K562 (cell line): ENCODE measurements around the gene CD22. TPM values are rescaled to one million over a fixed set of nuclear protein-coding genes. Genes with fewer than 3 reads are reported as not detected.
A peak's percentile ranks its signal among the peaks of the same experiment; 100 is the strongest.

Experiments
- ATAC-seq: fragments of 200-7000 bp; cut with Tn5 transposase; 3 replicates; pipeline ENCODE4 v1.9.1; 2020; ENCODE audit warnings: moderate library complexity
- BruUV-seq: library from RNA; stranded (reverse); fragments of 400-500 nt; replicated peaks from 2 replicates; lab custom pipeline; 2021; lab: Mats Ljungman, UMichigan
- CTCF ChIA-PET: fragments of 300-600 bp; formaldehyde crosslinking; extraction: SDS; loops from one replicate; lab custom pipeline; 2021; ENCODE audit warnings: low intra/inter-chr PET ratio; lab: Yijun Ruan, JAX
- POLR2A ChIA-PET: fragments of 300-600, 350-650 bp; sonication (Branson Sonifier 250); formaldehyde crosslinking; extraction: SDS; loops from one replicate; lab custom pipeline; 2021; ENCODE audit warnings: antibody characterized with exemption, inconsistent platforms; lab: Yijun Ruan, JAX
- DNase-seq, 4 experiments: peaks; one replicate each; pipeline versions ENCODE4 v3.0.0 to v3.0.0-alpha.2; 2011 to 2018; ENCODE audit warnings: low spot score in 3 of 4, mixed read lengths in 3 of 4; ENCODE audit errors: extremely low read depth in 1 of 4
- FAIRE-seq: peaks from 2 replicates; lab custom pipeline; 2011; peaks lifted over from hg19 to GRCh38; lab: Jason Lieb, UNC
- H2AFZ ChIP-seq: 2 replicates; pipeline ENCODE4 v1.6.0; 2011; ENCODE audit warnings: low read depth, low read length, control low read depth, inconsistent platforms
- H3K27ac ChIP-seq: fragments of 200-600 bp; 3 replicates; pipeline ENCODE4 v1.8.0; 2011; ENCODE audit warnings: low read depth, mild to moderate bottlenecking, control low read depth, inconsistent platforms, low read length, moderate library complexity, mixed read lengths; ENCODE audit errors: extremely low read depth
- H3K27me3 ChIP-seq, 2 experiments: fragments of 300-600 bp in 1 of 2; 2 replicates in 1 of 2; 3 replicates in 1 of 2; pipeline versions ENCODE4 v1.6.0 to v1.8.0; 2011; ENCODE audit warnings: inconsistent platforms in 2 of 2, low read length in 2 of 2, mild to moderate bottlenecking in 1 of 2, mixed read lengths in 1 of 2, moderate library complexity in 1 of 2; ENCODE audit not compliant: control insufficient read depth in 2 of 2, insufficient read depth in 2 of 2
- H3K36me3 ChIP-seq: fragments of 300-600 bp; 3 replicates; pipeline ENCODE4 v1.8.0; 2011; ENCODE audit warnings: mild to moderate bottlenecking, low read length, inconsistent platforms; ENCODE audit not compliant: control insufficient read depth, insufficient read depth
- H3K4me1 ChIP-seq, 2 experiments: fragments of 200-600 bp in 1 of 2; replicated peaks in 1 of 2; 2 replicates in 1 of 2; 3 replicates in 1 of 2; pipeline versions ENCODE4 v1.5.1 to v1.8.0; 2011; ENCODE audit warnings: inconsistent platforms in 2 of 2, low read length in 2 of 2, mild to moderate bottlenecking in 1 of 2, mixed read lengths in 1 of 2, moderate library complexity in 1 of 2; ENCODE audit not compliant: control insufficient read depth in 2 of 2, insufficient read depth in 2 of 2
- H3K4me2 ChIP-seq: 2 replicates; pipeline ENCODE4 v1.6.1; 2011; ENCODE audit warnings: low read length, control low read depth, inconsistent platforms, mixed read lengths; ENCODE audit not compliant: insufficient read depth
- H3K4me3 ChIP-seq: fragments of 200-600 bp; sonication (generic), shearing (Covaris generic); 2 replicates; pipeline ENCODE4 v1.5.1; 2016; ENCODE audit warnings: control low read depth, inconsistent platforms
- H3K79me2 ChIP-seq: fragments of 200-600 bp; 3 replicates; pipeline ENCODE4 v1.8.0; 2011; ENCODE audit warnings: low read length, inconsistent platforms; ENCODE audit not compliant: control insufficient read depth, insufficient read depth
- H3K9ac ChIP-seq, 2 experiments: 2 replicates each; pipeline versions ENCODE4 v1.6.0 to v1.6.1; 2011; ENCODE audit warnings: low read depth in 2 of 2, low read length in 2 of 2, control low read depth in 1 of 2, inconsistent platforms in 1 of 2, mild to moderate bottlenecking in 1 of 2, mixed read lengths in 1 of 2; ENCODE audit not compliant: insufficient read depth in 1 of 2
- H3K9me1 ChIP-seq: one replicate; pipeline ENCODE4 v1.6.0; 2011; ENCODE audit warnings: inconsistent platforms, mild to moderate bottlenecking, low read length, moderate library complexity; ENCODE audit not compliant: control insufficient read depth, insufficient read depth
- H3K9me3 ChIP-seq: replicated peaks from 2 replicates; pipeline ENCODE4 v1.5.1; 2011; ENCODE audit warnings: low read depth, low read length, inconsistent platforms; ENCODE audit not compliant: control insufficient read depth, insufficient read depth
- H4K20me1 ChIP-seq: replicated peaks from 2 replicates; pipeline ENCODE4 v1.6.1; 2011; ENCODE audit warnings: low read length, inconsistent platforms, mixed read lengths; ENCODE audit not compliant: control insufficient read depth, insufficient read depth
- CBX2 ChIP-seq: fragments of 200-600 bp; sonication (generic); IDR thresholded peaks from one replicate; pipeline ENCODE4 v1.6.1; 2012; ENCODE audit warnings: mild to moderate bottlenecking, low read length, inconsistent platforms; ENCODE audit not compliant: insufficient read depth, poor library complexity, severe bottlenecking
- CHD1 ChIP-seq: fragments of 200-600 bp; sonication (generic); IDR thresholded peaks from one replicate; pipeline ENCODE4 v1.6.1; 2012; ENCODE audit warnings: mild to moderate bottlenecking, moderate library complexity, low read length, inconsistent platforms
- MEF2A ChIP-seq: IDR thresholded peaks from 2 replicates; pipeline ENCODE4 v1.6.1; 2011; ENCODE audit warnings: low read depth, mild to moderate bottlenecking, low read length, moderate library complexity; ENCODE audit not compliant: control insufficient read depth
- MITF ChIP-seq: IDR thresholded peaks from 2 replicates; pipeline ENCODE4 v1.6.1; 2014; ENCODE audit warnings: antibody characterized with exemption
- NR4A1 ChIP-seq, 2 experiments: fragments of 250-450 bp in 1 of 2; fragments of 450-650 bp in 1 of 2; sonication (Bioruptor Pico) in 1 of 2; IDR thresholded peaks; 2 replicates each; pipeline versions ENCODE4 v1.4.0 to v1.6.1; 2016 to 2020; ENCODE audit warnings: mild to moderate bottlenecking in 2 of 2, missing compliant biosample characterization in 1 of 2, missing genetic modification characterization in 1 of 2, moderate library complexity in 1 of 2
- NUFIP1 ChIP-seq: fragments of 450-650 bp; IDR thresholded peaks from 2 replicates; pipeline ENCODE4 v1.6.1; 2018; ENCODE audit not compliant: partially characterized antibody
- POLR2H ChIP-seq: IDR thresholded peaks from 2 replicates; pipeline ENCODE4 v1.6.1; 2016; ENCODE audit warnings: missing genetic modification characterization, low read depth, mild to moderate bottlenecking, control low read depth, missing compliant biosample characterization, moderate library complexity
- SAP30 ChIP-seq: fragments of 200-600 bp; sonication (generic); IDR thresholded peaks from 2 replicates; pipeline ENCODE4 v1.6.1; 2012; ENCODE audit warnings: borderline replicate concordance, low read depth, mild to moderate bottlenecking, moderate library complexity, low read length, control low read depth, inconsistent platforms; ENCODE audit not compliant: insufficient read depth, poor library complexity, severe bottlenecking
- SPI1 ChIP-seq: IDR thresholded peaks from 2 replicates; pipeline ENCODE4 v1.6.1; 2011; ENCODE audit warnings: low read depth, low read length, control low read depth, borderline replicate concordance
- USF1 ChIP-seq: sonication (generic); formaldehyde crosslinking; IDR thresholded peaks from 2 replicates; pipeline ENCODE4 v1.9.0; 2022; ENCODE audit warnings: mild to moderate bottlenecking, missing genetic modification reagents
- ZFP1 ChIP-seq: fragments of 450-650 bp; formaldehyde crosslinking; IDR thresholded peaks from 2 replicates; pipeline ENCODE4 v1.4.0; 2020; ENCODE audit warnings: mild to moderate bottlenecking, mixed read lengths
- WGBS: fragments of 100-300 bp; shearing (Covaris generic); methylation state at CpG from one replicate; pipeline ENCODE4 v1.1.6; 2016; ENCODE audit warnings: low coverage, mixed read lengths; ENCODE audit not compliant: insufficient coverage; ENCODE audit errors: missing lambda C conversion rate; 5-methylcytosine and 5-hydroxymethylcytosine counted together
- in situ Hi-C: fragments of 300-500 bp; cut with MboI; formaldehyde crosslinking; loops from 4 replicates; pipeline ENCODE4 v1.15.0; 2018; ENCODE audit warnings: inconsistent platforms, mixed read lengths
- intact Hi-C: fragments of 100-400 bp; cut with micrococcal nuclease; formaldehyde crosslinking; loops from 2 replicates; pipeline ENCODE4 v1.14.2; 2022
- polyA plus RNA-seq, 8 experiments: library from polyadenylated mRNA; depleted of rRNA in 4 of 8; stranded (reverse) in 5 of 8; unstranded in 3 of 8; fragments of >200 nt; fragmentation: Nextera tagmentation in 2 of 8; fragmentation: Illumina TruSeq in 1 of 8; extraction: Ambion mirVana in 2 of 8; extraction: Trizol in 1 of 8; gene quantifications; 2 replicates each; pipeline versions ENCODE4 v1.2.1 to v1.2.3, GENCODE V29; 2011 to 2014; ENCODE audit warnings: inconsistent platforms in 1 of 8, missing spikeins in 1 of 8
- total RNA-seq, 7 experiments: library from RNA; depleted of rRNA in 6 of 7; stranded (reverse); fragments of >200 nt in 6 of 7; fragmentation: Illumina TruSeq in 2 of 7; extraction: Trizol in 2 of 7; gene quantifications; 2 replicates each; pipeline versions ENCODE4 v1.2.1 to v1.2.3, GENCODE V29; 2011 to 2021; ENCODE audit warnings: low replicate concordance in 1 of 7
- TF ChIP-seq, protein P1 (sequence below): fragments of 150-350 bp; IDR thresholded peaks from 2 replicates; pipeline ENCODE4 v1.6.1; 2014; ENCODE audit warnings: low read depth, mild to moderate bottlenecking, low read length, borderline replicate concordance
- TF ChIP-seq, protein P2 (sequence below): fragments of 450-650 bp; IDR thresholded peaks from 2 replicates; pipeline ENCODE4 v1.6.1; 2017; ENCODE audit warnings: antibody characterized with exemption

CD22 gene
- total and polyA plus RNA-seq, 9 of the 15 experiments (the other 6 are each of a cell fraction or from before 2014, with no cell fraction given) = 0.29 to 5.0 (median 3.5) TPM

DNA sequence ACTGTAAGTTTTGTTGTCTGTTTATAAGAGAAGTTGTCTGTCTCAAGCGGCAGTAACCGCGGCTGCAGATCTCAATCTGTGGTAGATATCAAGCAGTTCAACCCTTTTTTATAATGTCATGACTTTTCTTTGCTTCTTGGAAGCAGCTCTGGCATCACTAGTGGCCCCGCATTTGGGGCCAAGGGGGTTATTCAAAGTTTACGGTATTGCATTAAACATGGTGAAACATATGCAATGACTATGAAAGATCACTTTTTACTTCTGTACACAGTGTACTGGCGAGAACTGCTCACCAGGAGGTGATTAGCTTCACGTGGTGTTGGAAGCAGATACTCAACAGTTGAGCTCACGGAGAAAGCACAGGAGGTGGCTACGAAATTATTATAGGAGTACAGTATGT is 24.6 kb downstream of the CD22 start:
- peak; percentile 46 for ATAC-seq
- no TSS peak for BruUV-seq
- CTCF ChIA-PET = interaction anchor here (0.6 to 2.7 kb wide), 6 partner anchors 73 to 239 kb away, joined by 3 to 34 read pairs (median 5); no protein-coding TSS in a partner anchor
- in situ Hi-C loops = no loop called here
- no peak overlapping the region for H3K27ac ChIP-seq
- H3K9me1 ChIP-seq = no peaks in the 10 kb centered on the region
- POLR2A ChIA-PET = interaction anchor here (0.8 to 1.2 kb wide), 3 partner anchors 21 to 195 kb away, joined by 3 to 4 read pairs (median 3); no protein-coding TSS in a partner anchor
- no peak overlapping the region for H3K4me2 ChIP-seq
- no peaks in the 10 kb centered on the region for H3K36me3 ChIP-seq
- H3K9me3 ChIP-seq = no peaks in the 10 kb centered on the region
- peak overlapping the region; percentile 29; the same call in 1 of the 2 replicates for H2AFZ ChIP-seq
- no peak for FAIRE-seq
- H4K20me1 ChIP-seq = no peaks in the 10 kb centered on the region
- no peak overlapping the region for H3K4me3 ChIP-seq
- peak in 2 of 4 experiments; percentile 7 to 24 for DNase-seq
- peaks cover 5 to 28% of the 10 kb centered on the region in 2 experiments; a peak in 4 of 5 replicates for H3K4me1 ChIP-seq
- intact Hi-C loops = no loop called here
- H3K27me3 ChIP-seq = peaks cover 3 to 7% of the 10 kb centered on the region in 2 experiments; a peak in 3 of 5 replicates
- WGBS = 5% methylated on average over 9 of the region's 9 CpGs
- H3K79me2 ChIP-seq = no peaks in the 10 kb centered on the region
- no peak overlapping the region for H3K9ac ChIP-seq
- peak; percentile 23; the same call in 1 of the 2 replicates for TF ChIP-seq USF1 (CRISPR knock-in tag)
- TF ChIP-seq MITF = no peak
- no peak for TF ChIP-seq MEF2A
- TF ChIP-seq, protein P1, sequence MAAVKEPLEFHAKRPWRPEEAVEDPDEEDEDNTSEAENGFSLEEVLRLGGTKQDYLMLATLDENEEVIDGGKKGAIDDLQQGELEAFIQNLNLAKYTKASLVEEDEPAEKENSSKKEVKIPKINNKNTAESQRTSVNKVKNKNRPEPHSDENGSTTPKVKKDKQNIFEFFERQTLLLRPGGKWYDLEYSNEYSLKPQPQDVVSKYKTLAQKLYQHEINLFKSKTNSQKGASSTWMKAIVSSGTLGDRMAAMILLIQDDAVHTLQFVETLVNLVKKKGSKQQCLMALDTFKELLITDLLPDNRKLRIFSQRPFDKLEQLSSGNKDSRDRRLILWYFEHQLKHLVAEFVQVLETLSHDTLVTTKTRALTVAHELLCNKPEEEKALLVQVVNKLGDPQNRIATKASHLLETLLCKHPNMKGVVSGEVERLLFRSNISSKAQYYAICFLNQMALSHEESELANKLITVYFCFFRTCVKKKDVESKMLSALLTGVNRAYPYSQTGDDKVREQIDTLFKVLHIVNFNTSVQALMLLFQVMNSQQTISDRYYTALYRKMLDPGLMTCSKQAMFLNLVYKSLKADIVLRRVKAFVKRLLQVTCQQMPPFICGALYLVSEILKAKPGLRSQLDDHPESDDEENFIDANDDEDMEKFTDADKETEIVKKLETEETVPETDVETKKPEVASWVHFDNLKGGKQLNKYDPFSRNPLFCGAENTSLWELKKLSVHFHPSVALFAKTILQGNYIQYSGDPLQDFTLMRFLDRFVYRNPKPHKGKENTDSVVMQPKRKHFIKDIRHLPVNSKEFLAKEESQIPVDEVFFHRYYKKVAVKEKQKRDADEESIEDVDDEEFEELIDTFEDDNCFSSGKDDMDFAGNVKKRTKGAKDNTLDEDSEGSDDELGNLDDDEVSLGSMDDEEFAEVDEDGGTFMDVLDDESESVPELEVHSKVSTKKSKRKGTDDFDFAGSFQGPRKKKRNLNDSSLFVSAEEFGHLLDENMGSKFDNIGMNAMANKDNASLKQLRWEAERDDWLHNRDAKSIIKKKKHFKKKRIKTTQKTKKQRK = no peak
- TF ChIP-seq CBX2 = no peak
- TF ChIP-seq NUFIP1 = no peak
- no peak for TF ChIP-seq SAP30
- no peak for TF ChIP-seq POLR2H (tag)
- TF ChIP-seq NR4A1 (CRISPR knock-in tag; IDR thresholded peaks at IDR 0.05) = no peak
- 0 out of 2 replicates have a peak, but pooled peaks have one; percentile 20 for TF ChIP-seq NR4A1 (tag; IDR thresholded peaks at IDR 0.05)
- TF ChIP-seq, protein P2, sequence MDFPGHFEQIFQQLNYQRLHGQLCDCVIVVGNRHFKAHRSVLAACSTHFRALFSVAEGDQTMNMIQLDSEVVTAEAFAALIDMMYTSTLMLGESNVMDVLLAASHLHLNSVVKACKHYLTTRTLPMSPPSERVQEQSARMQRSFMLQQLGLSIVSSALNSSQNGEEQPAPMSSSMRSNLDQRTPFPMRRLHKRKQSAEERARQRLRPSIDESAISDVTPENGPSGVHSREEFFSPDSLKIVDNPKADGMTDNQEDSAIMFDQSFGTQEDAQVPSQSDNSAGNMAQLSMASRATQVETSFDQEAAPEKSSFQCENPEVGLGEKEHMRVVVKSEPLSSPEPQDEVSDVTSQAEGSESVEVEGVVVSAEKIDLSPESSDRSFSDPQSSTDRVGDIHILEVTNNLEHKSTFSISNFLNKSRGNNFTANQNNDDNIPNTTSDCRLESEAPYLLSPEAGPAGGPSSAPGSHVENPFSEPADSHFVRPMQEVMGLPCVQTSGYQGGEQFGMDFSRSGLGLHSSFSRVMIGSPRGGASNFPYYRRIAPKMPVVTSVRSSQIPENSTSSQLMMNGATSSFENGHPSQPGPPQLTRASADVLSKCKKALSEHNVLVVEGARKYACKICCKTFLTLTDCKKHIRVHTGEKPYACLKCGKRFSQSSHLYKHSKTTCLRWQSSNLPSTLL = no peak
- TF ChIP-seq CHD1 = no peak
- no peak for TF ChIP-seq ZFP1 (CRISPR knock-in tag)
- no peak for TF ChIP-seq SPI1
